Spinal cord (tissue), 10 donors: ENCODE results near the gene SMARCC1. TPM values are rescaled to one million over a fixed set of nuclear protein-coding genes. Genes with fewer than 3 reads are reported as not detected.

Experiments
- DNase-seq, 6 donors: peaks; one replicate each; pipeline versions ENCODE4 v3.0.0 to v3.0.0-alpha.2; 2013 to 2015; ENCODE audit warnings: low spot score in 6 of 6, low read depth in 4 of 6
- H3K27ac ChIP-seq: one replicate; pipeline ENCODE4 v1.5.1; 2013; ENCODE audit warnings: low read depth, low read length, control low read depth
- H3K27me3 ChIP-seq: one replicate; pipeline ENCODE4 v1.6.1; 2013; ENCODE audit warnings: low read length; ENCODE audit not compliant: control insufficient read depth, insufficient read depth
- H3K36me3 ChIP-seq: one replicate; pipeline ENCODE4 v1.6.1; 2013; ENCODE audit warnings: low read length; ENCODE audit not compliant: control insufficient read depth, insufficient read depth
- H3K4me1 ChIP-seq: one replicate; pipeline ENCODE4 v1.6.1; 2013; ENCODE audit warnings: low read length; ENCODE audit not compliant: control insufficient read depth, insufficient read depth
- H3K4me3 ChIP-seq: one replicate; pipeline ENCODE4 v1.5.1; 2013; ENCODE audit warnings: low read depth, low read length, control low read depth
- H3K9me3 ChIP-seq: one replicate; pipeline ENCODE4 v1.6.1; 2013; ENCODE audit warnings: low read length; ENCODE audit not compliant: control insufficient read depth, insufficient read depth
- WGBS: methylation state at CpG from one replicate; pipeline ENCODE4 v1.1.5; 2013; ENCODE audit warnings: missing lambda C conversion rate; ENCODE audit not compliant: insufficient coverage; 5-methylcytosine and 5-hydroxymethylcytosine counted together
- polyA plus RNA-seq, 2 donors: library from polyadenylated mRNA; unstranded; fragments of 120-200 nt; gene quantifications; one replicate each; pipeline ENCODE4 v1.2.1, GENCODE V29; 2013; ENCODE audit not compliant: insufficient read length in 2 of 2
- total RNA-seq, 2 donors: library from RNA; depleted of rRNA in 1 of 2; stranded (reverse); fragments of 120-200 nt in 1 of 2; fragments of >200 nt in 1 of 2; gene quantifications; one replicate each; pipeline versions ENCODE4 v1.2.3 to v1.2.4, GENCODE V29; 2013 to 2014
- donor health status: healthy.

The SMARCC1 gene
- total and polyA plus RNA-seq, 4 donors, result 32.3 to 48.5 (median 37.7) TPM

DNA sequence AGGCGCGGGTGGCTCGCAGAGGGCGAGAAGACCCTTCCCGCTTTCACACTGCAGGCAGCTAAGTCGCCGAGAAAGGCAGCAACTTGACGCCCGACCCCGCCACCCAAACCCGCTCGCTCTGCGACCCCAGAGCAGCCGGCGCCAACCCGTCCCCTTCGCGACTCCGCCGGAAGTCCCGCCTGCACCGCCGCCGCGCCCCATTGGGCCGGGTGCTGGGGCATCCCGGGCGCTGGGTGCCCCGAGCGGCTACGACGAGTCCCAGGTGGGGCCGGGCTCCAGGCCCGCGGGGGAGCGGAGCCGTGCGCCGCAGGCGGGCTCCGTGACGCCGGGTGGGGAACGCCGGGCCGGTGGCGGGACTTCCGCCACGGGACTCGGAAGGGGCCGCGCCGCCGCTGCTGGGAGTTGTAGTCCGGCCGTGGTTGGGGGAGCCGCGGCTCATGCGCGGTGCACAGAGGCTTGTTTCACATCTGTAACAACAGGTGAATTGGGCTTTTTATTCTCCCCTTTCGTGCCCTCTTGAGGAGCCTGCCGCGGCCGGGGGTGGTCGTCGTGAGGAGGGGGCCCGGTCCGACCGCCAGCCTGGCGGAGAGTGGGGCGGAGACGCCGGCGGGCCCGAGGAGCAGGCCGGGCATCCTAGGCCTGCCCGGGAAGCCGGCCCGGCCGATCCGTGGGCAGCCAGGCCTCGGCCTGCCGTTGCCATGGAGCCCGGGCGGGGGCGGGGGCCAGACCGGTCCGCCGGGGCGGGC, 21.2 kb upstream of the SMARCC1 start, which contains the start of gene DHX30:
TSS of gene DHX30 (plus strand) at position 405 of the 746 bp plus-strand sequence. CDS start 7,546 bp downstream, outside the sequence.
- Histone ChIP-seq H3K4me1 (peaks cover 13% of the 10 kb centered on the region), H3K27me3 (no peaks in the 10 kb centered on the region), H3K4me3 (peak within 1 kb of the TSS; percentile 79), H3K36me3 (peaks cover 26% of the 10 kb centered on the region), H3K9me3 (no peaks in the 10 kb centered on the region), H3K27ac (peak within 1 kb of the TSS; percentile 89)
- WGBS, result under 1% methylated on average over 90 of the region's 90 CpGs
- peak; percentile 75 to 96 (median 84) for DNase-seq

GRCh38 chr3:47799733-47800132, 18.0 kb upstream of the SMARCC1 start:
- Histone ChIP-seq H3K36me3 (no peaks in the 10 kb centered on the region), H3K4me3 (no peak overlapping the region), H3K4me1 (peaks cover 13% of the 10 kb centered on the region), H3K9me3 (no peaks in the 10 kb centered on the region), H3K27ac (no peak overlapping the region), H3K27me3 (no peaks in the 10 kb centered on the region)
- WGBS, result 80% methylated on average over 3 of the region's 4 CpGs
- no peak for DNase-seq

DNA sequence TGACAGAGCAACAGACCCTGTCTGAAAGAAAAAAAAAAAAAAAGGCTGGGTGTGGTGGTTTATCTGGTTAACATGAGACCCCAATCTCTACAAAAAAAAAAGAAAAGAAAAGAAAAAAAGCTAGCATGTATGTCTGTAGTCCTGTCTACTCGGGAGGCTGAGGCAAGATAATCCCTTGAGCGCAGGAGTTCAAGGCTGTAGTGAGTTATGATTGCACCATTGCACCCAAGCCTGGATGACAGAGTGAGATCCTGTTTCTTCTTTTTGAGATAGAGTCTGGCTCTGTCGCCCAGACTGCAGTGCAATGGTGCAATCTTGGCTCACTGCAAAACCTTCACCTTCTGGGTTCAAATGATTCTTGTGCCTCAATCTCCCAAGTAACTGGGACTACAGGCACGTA, 12.9 kb upstream of the SMARCC1 start:
- peaks cover 1% of the 10 kb centered on the region for H3K9me3 ChIP-seq
- WGBS, result 69% methylated on average over 2 of the region's 4 CpGs
- H3K27me3 ChIP-seq, result no peaks in the 10 kb centered on the region
- DNase-seq, result no peak
- H3K4me3 ChIP-seq, result no peak overlapping the region
- H3K4me1 ChIP-seq, result no peaks in the 10 kb centered on the region
- H3K36me3 ChIP-seq, result no peaks in the 10 kb centered on the region
- H3K27ac ChIP-seq, result no peak overlapping the region

DNA sequence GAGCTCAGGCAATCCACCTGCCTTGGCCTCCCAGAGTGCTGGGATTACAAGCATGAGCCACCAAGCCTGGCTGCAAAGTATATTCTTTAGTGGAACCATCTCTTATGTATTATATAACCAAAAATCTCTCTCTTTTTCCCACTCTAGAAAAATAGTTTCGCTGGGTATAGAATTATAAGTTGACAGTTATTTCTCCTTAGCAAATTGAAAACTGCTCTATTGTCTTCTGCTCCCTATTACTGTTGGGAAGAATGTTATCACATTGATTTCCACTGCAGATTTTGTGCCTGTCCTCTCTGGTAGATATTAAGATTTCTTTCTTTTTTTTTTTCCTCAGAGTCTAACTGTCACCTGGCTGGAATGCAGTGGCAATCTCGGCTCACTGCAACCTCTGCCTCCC, 11.0 kb upstream of the SMARCC1 start:
- Histone ChIP-seq H3K27ac (no peak overlapping the region), H3K9me3 (peaks cover 1% of the 10 kb centered on the region), H3K36me3 (no peaks in the 10 kb centered on the region), H3K4me3 (no peak overlapping the region), H3K4me1 (peaks cover 6% of the 10 kb centered on the region), H3K27me3 (no peaks in the 10 kb centered on the region)
- DNase-seq, result no peak
- WGBS, result no CpG with 5 or more reads among the region's 2 CpGs

- Histone ChIP-seq H3K36me3 (no peaks in the 10 kb centered on the region), H3K4me3 (no peak overlapping the region), H3K9me3 (peaks cover 1% of the 10 kb centered on the region), H3K27ac (no peak overlapping the region), H3K27me3 (no peaks in the 10 kb centered on the region), H3K4me1 (peaks cover 6% of the 10 kb centered on the region)
- WGBS, result 90% methylated on average over 7 of the region's 16 CpGs
- DNase-seq, result no peak
Observed at GRCh38 chr3:47791193-47791855, 9.6 kb upstream of the SMARCC1 start.

- Histone ChIP-seq H3K27me3 (no peaks in the 10 kb centered on the region), H3K4me3 (no peak overlapping the region), H3K27ac (no peak overlapping the region), H3K36me3 (no peaks in the 10 kb centered on the region), H3K9me3 (no peaks in the 10 kb centered on the region), H3K4me1 (peaks cover 16% of the 10 kb centered on the region)
- DNase-seq, result no peak
Observed at GRCh38 chr3:47783673-47784072, 2.0 kb upstream of the SMARCC1 start.

GRCh38 chr3:47782446-47783308, 984 bp upstream of the SMARCC1 start:
- peaks cover 16% of the 10 kb centered on the region for H3K4me1 ChIP-seq
- DNase-seq, result no peak
- 57% methylated on average over 14 of the region's 23 CpGs for WGBS

GRCh38 chr3:47780741-47781684, 680 bp downstream of the SMARCC1 start:
- Histone ChIP-seq H3K27me3 (no peaks in the 10 kb centered on the region), H3K4me1 (peaks cover 16% of the 10 kb centered on the region), H3K27ac (peak overlapping the region; percentile 92), H3K4me3 (peak overlapping the region; percentile 88), H3K36me3 (peaks cover 2% of the 10 kb centered on the region), H3K9me3 (no peaks in the 10 kb centered on the region)
- peak in 4 of 6 donors; percentile 36 to 79 (median 66) for DNase-seq
- WGBS, result 0% methylated on average over 49 of the region's 54 CpGs

More at GRCh38 chr3:47782446-47783308, 984 bp upstream of the SMARCC1 start:
- Histone ChIP-seq H3K36me3 (peaks cover 2% of the 10 kb centered on the region), H3K4me3 (peak overlapping the region; percentile 88), H3K27ac (peak overlapping the region; percentile 99), H3K27me3 (no peaks in the 10 kb centered on the region), H3K9me3 (no peaks in the 10 kb centered on the region)
